ENCODE measurements around the gene KCNIP4. TPM values are rescaled to one million over a fixed set of nuclear protein-coding genes. Genes with fewer than 3 reads are reported as not detected.

Gene KCNIP4
- polyA plus RNA-seq, 4 donors: 1.3 to 3.7 TPM; not detected in 2

DNA sequence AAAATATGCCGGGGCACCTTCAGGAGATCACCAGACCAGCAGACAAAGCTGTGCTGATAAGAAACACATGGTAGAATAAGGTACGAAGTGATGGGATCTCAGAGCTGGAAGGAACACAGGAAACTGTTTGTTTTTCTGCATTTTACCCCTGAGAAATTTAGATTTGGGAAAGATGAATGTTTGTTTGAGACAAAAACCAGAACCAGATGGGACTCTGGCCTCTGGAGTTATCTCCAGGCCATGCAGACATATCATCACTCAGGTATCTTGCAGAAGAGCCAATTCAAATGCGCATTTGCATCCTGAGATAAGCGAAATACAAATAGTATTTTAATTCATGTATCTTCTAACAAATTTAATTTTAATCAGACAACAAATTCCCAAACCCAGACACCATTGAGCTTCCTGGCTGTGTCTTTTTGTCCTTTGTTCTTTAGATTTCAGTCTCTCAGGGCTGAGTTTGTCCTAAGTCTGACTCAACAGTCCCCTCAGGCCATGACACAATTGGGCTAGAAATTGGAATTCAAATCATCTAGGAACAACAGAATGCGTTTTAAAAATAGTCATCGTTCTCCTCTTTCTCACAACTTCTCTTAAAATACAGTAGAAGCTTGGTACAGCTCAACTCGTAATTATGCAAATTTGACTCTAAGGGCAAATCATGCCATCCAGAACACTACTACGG, 1089.3 kb downstream of the KCNIP4 start:
- DNase-seq: no peak
- no peaks in the 10 kb centered on the region for H3K27me3 ChIP-seq (ENCODE audit: control insufficient read depth in 3 of 3, insufficient read depth in 3 of 3, low read length in 3 of 3)
- 77 to 85% (median 79%) methylated on average over 8 of the region's 8 CpGs for WGBS, 3 donors
- H3K4me3 ChIP-seq (ENCODE audit: low read depth in 1 of 3, low read length in 3 of 3): no peak overlapping the region
- H3K4me1 ChIP-seq (ENCODE audit: control insufficient read depth in 3 of 3, insufficient read depth in 2 of 3, low read depth in 1 of 3, low read length in 2 of 3): no peaks in the 10 kb centered on the region
- no peak for FAIRE-seq
- H3K27ac ChIP-seq (ENCODE audit: low read depth in 1 of 3, low read length in 2 of 3): no peak overlapping the region
- H3K36me3 ChIP-seq (ENCODE audit: control insufficient read depth in 3 of 3, insufficient read depth in 2 of 3, low read depth in 1 of 3, low read length in 3 of 3): no peaks in the 10 kb centered on the region
- H3K9me3 ChIP-seq (ENCODE audit: control insufficient read depth in 2 of 2, insufficient read depth in 1 of 2, low read depth in 1 of 2, low read length in 1 of 2): peaks cover 0 to 4% of the 10 kb centered on the region in 2 donors

DNA sequence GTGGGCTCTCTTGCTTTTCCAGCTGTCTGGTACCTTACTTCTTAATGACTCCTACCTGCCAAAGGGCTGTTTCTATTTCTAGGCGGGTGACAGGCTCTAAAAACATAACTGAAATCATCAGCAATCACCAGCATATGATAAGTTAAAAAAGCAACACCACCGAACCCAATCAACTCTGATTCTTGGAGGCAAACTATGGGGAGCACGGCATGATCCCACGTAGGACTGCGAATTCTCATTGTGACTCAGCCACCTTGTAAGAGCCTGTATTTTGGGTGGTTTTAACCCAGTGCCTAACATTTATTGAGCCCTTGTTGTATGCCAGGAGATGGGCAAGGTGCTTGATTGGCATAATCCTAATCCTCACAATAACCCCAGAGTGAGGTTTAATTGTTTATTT, 1091.5 kb downstream of the KCNIP4 start:
- no peak for FAIRE-seq

DNA sequence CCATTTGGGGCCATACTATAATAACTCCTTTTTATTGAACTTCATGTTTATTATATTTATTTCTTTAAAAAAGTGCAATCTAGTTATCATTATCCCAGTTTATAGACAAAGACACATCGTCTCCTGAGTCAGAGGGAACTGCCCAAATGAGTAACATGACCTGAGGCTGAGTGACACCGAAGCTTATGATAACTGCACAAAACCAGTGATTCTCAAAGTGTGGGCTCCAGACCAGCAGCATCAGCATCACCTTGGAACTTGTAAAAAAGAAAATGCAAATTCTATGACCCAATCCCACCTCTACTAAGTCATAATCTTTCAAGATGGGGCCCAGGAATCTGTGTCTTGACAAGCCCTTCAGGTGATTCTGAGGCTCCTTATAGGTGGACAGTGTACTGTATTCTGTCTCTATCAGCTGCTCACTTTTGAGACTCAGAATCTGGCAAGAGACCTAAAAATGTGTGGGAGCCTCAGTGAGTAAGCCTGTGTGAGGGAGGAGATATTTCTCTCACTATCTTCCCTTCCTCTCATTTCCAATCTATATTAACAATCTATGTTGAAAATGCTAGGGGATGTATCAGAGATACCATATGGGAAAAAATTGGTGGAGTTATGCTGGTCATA, 1101.3 kb downstream of the KCNIP4 start:
- Histone ChIP-seq H3K4me3 (ENCODE audit: low read depth in 1 of 3, low read length in 3 of 3) (no peak overlapping the region), H3K27ac (ENCODE audit: low read depth in 1 of 3, low read length in 2 of 3) (no peak overlapping the region), H3K36me3 (ENCODE audit: control insufficient read depth in 3 of 3, insufficient read depth in 2 of 3, low read depth in 1 of 3, low read length in 3 of 3) (no peaks in the 10 kb centered on the region), H3K9me3 (ENCODE audit: control insufficient read depth in 2 of 2, insufficient read depth in 1 of 2, low read depth in 1 of 2, low read length in 1 of 2) (no peaks in the 10 kb centered on the region), H3K27me3 (ENCODE audit: control insufficient read depth in 3 of 3, insufficient read depth in 3 of 3, low read length in 3 of 3) (no peaks in the 10 kb centered on the region), H3K4me1 (ENCODE audit: control insufficient read depth in 3 of 3, insufficient read depth in 2 of 3, low read depth in 1 of 3, low read length in 2 of 3) (no peaks in the 10 kb centered on the region)
- DNase-seq (no peak), FAIRE-seq (no peak)
- 26 to 86% (median 32%) methylated on average over 2 of the region's 2 CpGs for WGBS, 3 donors

More for the DNA sequence above, 1091.5 kb downstream of the KCNIP4 start:
- no peak for DNase-seq
- WGBS, 3 donors: 81 to 91% (median 88%) methylated on average over 5 of the region's 5 CpGs
- Histone ChIP-seq H3K27ac (ENCODE audit: low read depth in 1 of 3, low read length in 2 of 3) (no peak overlapping the region), H3K9me3 (ENCODE audit: control insufficient read depth in 2 of 2, insufficient read depth in 1 of 2, low read depth in 1 of 2, low read length in 1 of 2) (no peaks in the 10 kb centered on the region), H3K36me3 (ENCODE audit: control insufficient read depth in 3 of 3, insufficient read depth in 2 of 3, low read depth in 1 of 3, low read length in 3 of 3) (no peaks in the 10 kb centered on the region), H3K4me3 (ENCODE audit: low read depth in 1 of 3, low read length in 3 of 3) (no peak overlapping the region), H3K4me1 (ENCODE audit: control insufficient read depth in 3 of 3, insufficient read depth in 2 of 3, low read depth in 1 of 3, low read length in 2 of 3) (no peaks in the 10 kb centered on the region), H3K27me3 (ENCODE audit: control insufficient read depth in 3 of 3, insufficient read depth in 3 of 3, low read length in 3 of 3) (no peaks in the 10 kb centered on the region)

GRCh38 chr4:20844311-20844710, 1104.3 kb downstream of the KCNIP4 start:
- no peak for DNase-seq
- Histone ChIP-seq H3K27me3 (ENCODE audit: control insufficient read depth in 3 of 3, insufficient read depth in 3 of 3, low read length in 3 of 3) (no peaks in the 10 kb centered on the region), H3K4me3 (ENCODE audit: low read depth in 1 of 3, low read length in 3 of 3) (no peak overlapping the region), H3K9me3 (ENCODE audit: control insufficient read depth in 2 of 2, insufficient read depth in 1 of 2, low read depth in 1 of 2, low read length in 1 of 2) (no peaks in the 10 kb centered on the region), H3K27ac (ENCODE audit: low read depth in 1 of 3, low read length in 2 of 3) (no peak overlapping the region), H3K36me3 (ENCODE audit: control insufficient read depth in 3 of 3, insufficient read depth in 2 of 3, low read depth in 1 of 3, low read length in 3 of 3) (no peaks in the 10 kb centered on the region), H3K4me1 (ENCODE audit: control insufficient read depth in 3 of 3, insufficient read depth in 2 of 3, low read depth in 1 of 3, low read length in 2 of 3) (no peaks in the 10 kb centered on the region)
- WGBS, 3 donors: 75 to 78% (median 77%) methylated on average over 4 of the region's 4 CpGs
- no peak for FAIRE-seq

- Histone ChIP-seq H3K27ac (ENCODE audit: low read depth in 1 of 3, low read length in 2 of 3) (no peak overlapping the region), H3K27me3 (ENCODE audit: control insufficient read depth in 3 of 3, insufficient read depth in 3 of 3, low read length in 3 of 3) (no peaks in the 10 kb centered on the region), H3K9me3 (ENCODE audit: control insufficient read depth in 2 of 2, insufficient read depth in 1 of 2, low read depth in 1 of 2, low read length in 1 of 2) (no peaks in the 10 kb centered on the region), H3K4me3 (ENCODE audit: low read depth in 1 of 3, low read length in 3 of 3) (no peak overlapping the region), H3K4me1 (ENCODE audit: control insufficient read depth in 3 of 3, insufficient read depth in 2 of 3, low read depth in 1 of 3, low read length in 2 of 3) (no peaks in the 10 kb centered on the region), H3K36me3 (ENCODE audit: control insufficient read depth in 3 of 3, insufficient read depth in 2 of 3, low read depth in 1 of 3, low read length in 3 of 3) (no peaks in the 10 kb centered on the region)
- no peak for DNase-seq
- 68 to 86% (median 73%) methylated on average over 5 of the region's 5 CpGs for WGBS, 3 donors
- no peak for FAIRE-seq
Measured at GRCh38 chr4:20840648-20841190, 1107.9 kb downstream of the KCNIP4 start.

DNA sequence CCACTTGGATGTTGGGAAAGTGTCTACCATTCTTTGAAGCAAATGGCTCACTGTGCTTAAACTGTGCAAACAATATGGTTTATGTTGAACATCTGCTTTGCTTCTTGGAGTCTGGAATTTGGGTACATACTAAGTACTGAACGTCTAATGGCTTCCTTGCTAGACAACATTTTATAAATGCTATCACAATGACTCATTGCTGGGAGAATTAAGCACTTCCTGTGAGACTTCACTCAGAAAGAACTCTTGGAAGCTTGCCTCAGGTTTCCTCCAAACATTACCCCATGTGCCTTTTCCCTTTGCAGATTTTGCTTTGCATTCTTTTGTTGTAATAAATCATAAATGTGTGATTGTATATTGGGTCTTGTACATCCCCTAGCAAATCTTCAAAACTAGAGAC, 1108.6 kb downstream of the KCNIP4 start:
- Histone ChIP-seq H3K36me3 (ENCODE audit: control insufficient read depth in 3 of 3, insufficient read depth in 2 of 3, low read depth in 1 of 3, low read length in 3 of 3) (no peaks in the 10 kb centered on the region), H3K27ac (ENCODE audit: low read depth in 1 of 3, low read length in 2 of 3) (no peak overlapping the region), H3K4me3 (ENCODE audit: low read depth in 1 of 3, low read length in 3 of 3) (no peak overlapping the region), H3K4me1 (ENCODE audit: control insufficient read depth in 3 of 3, insufficient read depth in 2 of 3, low read depth in 1 of 3, low read length in 2 of 3) (no peaks in the 10 kb centered on the region), H3K9me3 (ENCODE audit: control insufficient read depth in 2 of 2, insufficient read depth in 1 of 2, low read depth in 1 of 2, low read length in 1 of 2) (no peaks in the 10 kb centered on the region), H3K27me3 (ENCODE audit: control insufficient read depth in 3 of 3, insufficient read depth in 3 of 3, low read length in 3 of 3) (no peaks in the 10 kb centered on the region)
- FAIRE-seq (no peak), DNase-seq (no peak)
- WGBS, 3 donors: 8 to 21% (median 10%) methylated on average over 1 of the region's 1 CpG

DNA sequence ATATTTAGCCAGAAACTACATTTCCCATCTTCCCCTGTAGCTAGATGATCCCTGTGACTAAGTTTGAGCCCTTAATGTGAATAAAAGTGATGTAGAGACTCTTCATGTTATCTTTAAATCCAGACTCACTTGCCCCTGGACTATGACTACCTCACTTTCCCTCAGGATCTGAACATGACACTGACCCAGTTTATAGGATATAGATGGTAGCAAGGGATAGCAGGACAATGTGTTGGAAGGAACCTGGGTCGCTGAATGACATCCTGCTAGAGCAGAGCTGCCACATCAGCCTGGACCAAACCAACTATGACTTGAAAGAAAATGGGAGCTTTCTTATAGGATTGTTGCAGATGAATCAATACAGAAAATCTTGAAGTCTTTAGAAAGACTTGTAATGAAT, 1110.1 kb downstream of the KCNIP4 start:
- no peak overlapping the region for H3K4me3 ChIP-seq (ENCODE audit: low read depth in 1 of 3, low read length in 3 of 3)
- DNase-seq (no peak), FAIRE-seq (no peak)
- H3K27ac ChIP-seq (ENCODE audit: low read depth in 1 of 3, low read length in 2 of 3): no peak overlapping the region
- H3K27me3 ChIP-seq (ENCODE audit: control insufficient read depth in 3 of 3, insufficient read depth in 3 of 3, low read length in 3 of 3): no peaks in the 10 kb centered on the region
- H3K4me1 ChIP-seq (ENCODE audit: control insufficient read depth in 3 of 3, insufficient read depth in 2 of 3, low read depth in 1 of 3, low read length in 2 of 3): no peaks in the 10 kb centered on the region
- WGBS, 3 donors: 63 to 70% (median 66%) methylated on average over 1 of the region's 1 CpG
- no peaks in the 10 kb centered on the region for H3K9me3 ChIP-seq (ENCODE audit: control insufficient read depth in 2 of 2, insufficient read depth in 1 of 2, low read depth in 1 of 2, low read length in 1 of 2)
- H3K36me3 ChIP-seq (ENCODE audit: control insufficient read depth in 3 of 3, insufficient read depth in 2 of 3, low read depth in 1 of 3, low read length in 3 of 3): no peaks in the 10 kb centered on the region

DNA sequence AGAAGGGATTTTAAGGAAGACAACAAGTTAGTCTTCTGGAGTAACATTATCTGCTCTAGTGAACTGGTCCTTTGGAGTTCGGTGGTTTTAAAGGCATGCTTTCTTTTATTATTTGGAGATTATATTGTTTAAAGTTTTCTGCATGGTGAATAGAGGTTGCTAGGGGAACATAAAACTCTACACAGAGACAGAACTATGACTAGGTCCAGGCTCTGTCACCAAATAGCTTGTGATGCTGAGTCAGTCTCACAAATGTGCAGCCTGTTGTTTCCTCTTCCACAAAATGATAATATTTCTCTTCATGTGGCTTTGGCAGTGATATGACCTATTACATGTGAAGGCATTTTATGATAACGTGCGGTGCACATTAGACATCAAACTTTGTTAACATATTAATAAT, 1115.7 kb downstream of the KCNIP4 start:
- Histone ChIP-seq H3K27me3 (ENCODE audit: control insufficient read depth in 3 of 3, insufficient read depth in 3 of 3, low read length in 3 of 3) (no peaks in the 10 kb centered on the region), H3K4me1 (ENCODE audit: control insufficient read depth in 3 of 3, insufficient read depth in 2 of 3, low read depth in 1 of 3, low read length in 2 of 3) (no peaks in the 10 kb centered on the region), H3K27ac (ENCODE audit: low read depth in 1 of 3, low read length in 2 of 3) (no peak overlapping the region), H3K36me3 (ENCODE audit: control insufficient read depth in 3 of 3, insufficient read depth in 2 of 3, low read depth in 1 of 3, low read length in 3 of 3) (no peaks in the 10 kb centered on the region), H3K9me3 (ENCODE audit: control insufficient read depth in 2 of 2, insufficient read depth in 1 of 2, low read depth in 1 of 2, low read length in 1 of 2) (no peaks in the 10 kb centered on the region), H3K4me3 (ENCODE audit: low read depth in 1 of 3, low read length in 3 of 3) (no peak overlapping the region)
- WGBS, 3 donors: 69 to 81% (median 78%) methylated on average over 3 of the region's 3 CpGs
- no peak for FAIRE-seq
- DNase-seq: no peak
